Skeletal muscle cell (primary cell): ENCODE measurements around the gene CORIN.

Experiments used
- DNase-seq: peaks from one replicate; pipeline ENCODE4 v3.0.0-alpha.2; 2010; ENCODE audit warnings: low read depth
- H3K4me3 ChIP-seq: 2 replicates; pipeline ENCODE4 v1.5.1; 2011; ENCODE audit warnings: low read depth, mild to moderate bottlenecking, control low read depth, low read length, moderate library complexity

CORIN gene

DNA sequence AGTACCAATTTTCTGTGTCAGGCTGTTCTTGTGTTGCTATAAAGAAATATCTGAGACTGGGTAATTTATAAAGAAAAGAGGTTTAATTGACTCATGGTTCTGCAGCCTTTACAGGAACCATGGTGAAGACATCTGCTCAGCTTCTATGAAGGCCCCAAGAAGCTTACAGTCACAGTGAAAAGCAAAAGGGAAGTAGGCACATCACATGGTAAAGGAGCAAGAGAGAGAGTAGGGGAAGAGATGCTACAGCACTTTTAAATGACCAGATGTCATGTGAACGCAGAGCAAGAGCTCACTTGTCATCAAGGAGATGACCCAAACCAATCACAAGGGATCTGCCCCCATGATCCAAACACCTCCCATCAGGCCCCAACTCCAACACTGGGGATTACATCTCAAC, 178.5 kb downstream of the CORIN start:
- no peak overlapping the region for H3K4me3 ChIP-seq
- DNase-seq = no peak

DNA sequence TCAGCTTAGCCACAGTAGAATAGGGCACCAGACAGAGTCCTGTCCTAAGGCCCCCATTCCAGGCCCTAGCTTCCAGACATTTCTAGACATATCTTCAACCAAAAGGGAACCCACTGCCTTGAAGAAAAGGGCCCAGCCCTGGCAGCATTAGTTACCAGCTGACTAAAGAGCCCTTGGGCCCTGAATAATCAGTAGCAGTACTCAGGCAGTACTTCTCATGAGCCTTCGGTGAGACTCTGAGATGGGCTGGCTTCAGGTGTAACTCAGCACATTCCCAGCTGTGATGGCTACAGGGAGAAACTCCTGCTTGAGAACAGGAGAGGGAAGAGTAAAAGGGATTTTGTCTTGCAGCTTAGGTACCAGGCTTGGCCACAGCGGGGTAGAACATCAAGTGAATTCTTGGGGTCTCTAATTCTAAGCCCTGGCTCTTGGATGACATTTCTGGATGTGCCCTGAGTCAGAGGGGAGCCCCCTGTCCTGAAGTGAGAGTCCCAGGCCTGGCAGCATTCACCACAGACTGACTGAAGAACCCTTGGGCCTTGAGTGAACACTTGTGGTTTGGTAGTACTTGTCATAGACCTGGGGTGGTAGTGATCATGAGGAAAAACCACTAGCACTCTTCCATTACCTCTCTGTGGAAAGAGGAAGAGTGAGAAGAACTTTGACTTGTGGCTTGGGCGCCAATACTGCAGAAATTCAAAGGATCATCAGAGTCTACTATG, 182.7 kb downstream of the CORIN start:
- DNase-seq = no peak

DNA sequence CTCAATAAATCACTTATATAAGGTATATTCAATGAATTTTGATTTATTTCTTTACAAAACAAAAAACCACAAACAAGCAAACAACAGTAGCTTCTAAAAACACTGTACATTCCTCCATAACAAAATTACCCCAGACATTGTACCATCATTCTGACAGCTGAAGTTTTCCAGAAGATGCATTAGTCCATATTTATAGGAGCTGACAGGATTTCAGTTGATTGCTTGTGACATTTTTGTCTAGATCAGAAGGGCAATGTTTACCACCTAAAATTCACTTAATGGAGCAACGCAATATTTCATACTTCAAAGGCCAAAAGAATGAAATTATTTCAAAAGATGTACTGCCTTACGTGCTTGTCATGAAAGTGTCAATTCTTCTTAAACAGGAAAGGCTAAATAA, 185.8 kb downstream of the CORIN start:
- no peak for DNase-seq
- H3K4me3 ChIP-seq = no peak overlapping the region

More for the DNA sequence above, 182.7 kb downstream of the CORIN start:
- H3K4me3 ChIP-seq = no peak overlapping the region

DNA sequence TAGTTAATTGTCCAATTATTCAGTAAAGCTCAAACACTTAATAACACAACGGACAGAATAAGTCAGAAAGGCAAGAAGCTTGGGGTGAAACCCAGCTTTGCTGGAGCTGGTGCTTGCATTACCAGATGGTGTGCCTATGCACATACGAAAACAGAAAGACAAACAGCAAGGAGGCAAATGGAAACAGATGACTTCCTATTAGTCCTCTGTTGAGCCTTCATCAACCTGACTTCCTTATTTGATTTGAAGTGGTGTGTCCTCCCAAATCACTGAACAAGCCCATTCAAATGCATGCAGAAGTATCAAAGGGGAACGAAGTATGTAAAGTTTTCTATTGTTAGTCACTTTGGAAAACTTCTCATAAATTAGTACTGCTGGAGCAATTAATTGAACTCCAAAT, 186.6 kb downstream of the CORIN start:
- no peak overlapping the region for H3K4me3 ChIP-seq
- DNase-seq = no peak

DNA sequence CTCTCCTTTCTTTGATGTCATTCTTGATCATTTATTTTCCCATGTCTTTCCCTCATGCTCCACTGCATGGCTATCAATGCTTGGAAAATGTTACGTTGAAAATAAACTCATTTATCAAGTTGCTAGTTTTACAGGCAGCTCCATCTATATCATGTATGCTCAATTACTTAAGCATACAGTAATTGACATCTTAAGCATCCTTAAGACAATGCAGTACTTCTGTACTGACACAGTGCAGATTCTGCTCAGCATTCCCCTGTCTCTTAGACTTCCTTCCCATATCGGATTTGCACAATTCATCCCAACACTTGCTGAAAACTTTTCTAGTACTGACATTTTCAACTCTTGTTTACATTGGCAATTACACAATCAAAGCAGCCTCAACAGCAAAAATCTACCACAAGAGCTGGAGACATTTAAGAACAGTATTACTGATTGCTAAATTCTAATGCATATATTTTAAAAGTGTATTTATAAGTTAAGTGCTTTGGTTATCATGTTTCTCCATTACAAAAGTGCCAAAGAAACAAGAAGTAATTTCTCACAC, 187.2 kb downstream of the CORIN start:
- DNase-seq = peak; percentile 52
- H3K4me3 ChIP-seq = no peak overlapping the region

DNA sequence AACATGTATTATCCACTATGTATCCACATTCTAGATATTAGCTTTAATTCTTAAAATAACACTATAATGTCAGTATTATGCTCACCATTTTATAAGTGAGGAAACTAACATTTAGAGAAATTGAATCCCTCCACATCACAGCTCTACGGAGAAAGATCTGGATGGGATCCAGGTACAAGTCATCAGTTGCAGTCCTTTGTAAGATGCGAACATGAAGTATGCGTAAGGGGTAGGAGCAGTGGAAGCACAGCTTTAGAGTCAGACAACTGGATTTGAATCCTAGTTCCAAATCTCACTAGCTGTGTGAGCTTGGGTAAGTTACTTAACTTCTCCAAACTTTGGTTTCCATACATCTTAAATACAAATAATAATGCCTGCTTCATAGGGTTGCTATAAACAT, 190.3 kb downstream of the CORIN start:
- H3K4me3 ChIP-seq = no peak overlapping the region
- no peak for DNase-seq

DNA sequence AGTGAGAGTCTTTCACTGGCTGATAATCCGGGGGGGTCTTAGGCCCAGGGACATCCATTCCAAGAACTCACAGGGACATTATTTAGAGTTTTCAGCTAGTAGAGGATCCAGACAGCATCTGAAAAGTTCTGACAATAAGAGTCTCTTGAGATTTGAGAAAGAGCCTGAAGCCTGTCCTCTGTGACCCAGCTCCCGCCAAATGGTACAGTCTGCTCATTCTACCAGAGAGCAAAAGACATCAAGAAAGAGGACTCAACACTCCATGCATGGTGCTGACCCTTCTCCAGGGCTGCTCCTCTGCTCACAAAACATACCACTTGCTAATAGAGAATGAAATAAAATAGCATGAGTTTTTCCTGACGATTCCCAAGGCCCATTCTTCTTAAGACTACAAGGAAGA, 190.8 kb downstream of the CORIN start:
- DNase-seq = no peak
- H3K4me3 ChIP-seq = no peak overlapping the region

DNA sequence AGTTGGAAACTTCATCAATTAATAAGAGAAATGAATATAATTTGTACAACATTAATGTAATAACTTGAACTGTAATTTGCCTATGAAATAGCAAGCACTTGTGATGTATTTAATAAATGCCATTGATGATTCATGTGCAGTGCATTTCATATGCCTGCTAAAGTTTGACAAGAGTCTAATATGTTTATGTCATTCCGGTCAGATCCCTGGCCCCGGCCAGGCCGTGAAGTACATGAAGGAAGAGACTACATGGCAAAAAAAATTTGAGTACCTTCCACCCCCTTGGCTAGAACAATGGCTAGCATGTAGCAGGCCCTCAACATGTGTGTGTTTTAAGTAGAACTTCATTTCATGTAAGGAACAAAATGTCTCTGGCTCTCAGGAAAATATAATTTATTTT, 191.5 kb downstream of the CORIN start:
- H3K4me3 ChIP-seq = no peak overlapping the region
- no peak for DNase-seq

DNA sequence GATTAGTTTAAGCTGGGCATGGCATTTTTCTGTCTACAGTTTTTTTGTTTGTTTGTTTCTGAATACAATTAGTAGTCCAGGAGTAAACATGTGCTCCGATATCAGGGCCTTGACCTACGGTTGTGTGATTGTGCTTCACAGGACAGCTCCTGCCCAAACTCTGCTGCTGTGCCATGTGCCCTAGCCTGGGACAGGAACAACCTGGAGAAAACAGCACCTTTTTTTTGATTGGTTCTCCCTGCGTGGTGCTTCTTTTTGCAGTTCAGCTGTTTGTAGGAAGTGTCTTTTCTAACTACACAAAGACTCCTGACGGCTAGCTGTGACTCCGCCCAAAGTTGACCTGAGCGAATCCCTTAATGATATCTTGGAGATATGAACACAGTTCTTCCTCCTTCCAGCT, 194.0 kb downstream of the CORIN start:
- no peak for DNase-seq
- no peak overlapping the region for H3K4me3 ChIP-seq

DNA sequence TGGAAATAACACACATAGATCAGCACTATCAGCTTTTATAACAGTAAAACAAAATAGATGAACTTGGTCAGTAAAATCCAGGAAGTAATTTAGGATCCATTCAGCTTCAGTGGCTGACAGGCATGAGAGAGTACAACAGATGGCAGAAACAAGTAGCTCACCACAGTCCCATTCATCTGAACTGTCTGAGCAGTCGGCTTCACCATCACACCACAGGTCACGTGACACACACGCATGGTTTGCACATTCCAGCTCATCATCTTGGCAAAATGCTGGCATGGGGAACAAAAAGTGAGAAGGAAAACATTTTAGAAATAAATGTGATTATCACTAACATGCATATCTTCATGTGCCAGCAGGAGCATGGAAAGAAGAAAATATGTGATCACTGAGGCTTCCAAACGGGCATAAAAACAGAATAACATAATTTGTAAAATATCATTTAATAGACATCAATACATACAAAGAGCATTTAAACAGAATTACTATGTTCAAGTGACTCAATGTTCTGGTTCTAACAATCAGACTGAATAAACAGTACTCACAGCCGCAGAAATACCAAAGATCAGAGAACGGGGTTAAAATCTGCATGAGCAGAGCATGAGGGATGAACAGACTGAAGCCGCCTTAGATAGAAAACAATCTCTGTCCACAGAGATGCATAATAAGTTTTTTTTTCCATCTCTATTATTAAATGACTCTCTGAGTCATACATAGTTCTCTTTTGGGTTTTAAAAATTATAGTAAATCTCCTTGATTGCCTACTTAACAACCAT, 194.7 kb downstream of the CORIN start:
- H3K4me3 ChIP-seq = no peak overlapping the region
- peak; percentile 66 for DNase-seq

DNA sequence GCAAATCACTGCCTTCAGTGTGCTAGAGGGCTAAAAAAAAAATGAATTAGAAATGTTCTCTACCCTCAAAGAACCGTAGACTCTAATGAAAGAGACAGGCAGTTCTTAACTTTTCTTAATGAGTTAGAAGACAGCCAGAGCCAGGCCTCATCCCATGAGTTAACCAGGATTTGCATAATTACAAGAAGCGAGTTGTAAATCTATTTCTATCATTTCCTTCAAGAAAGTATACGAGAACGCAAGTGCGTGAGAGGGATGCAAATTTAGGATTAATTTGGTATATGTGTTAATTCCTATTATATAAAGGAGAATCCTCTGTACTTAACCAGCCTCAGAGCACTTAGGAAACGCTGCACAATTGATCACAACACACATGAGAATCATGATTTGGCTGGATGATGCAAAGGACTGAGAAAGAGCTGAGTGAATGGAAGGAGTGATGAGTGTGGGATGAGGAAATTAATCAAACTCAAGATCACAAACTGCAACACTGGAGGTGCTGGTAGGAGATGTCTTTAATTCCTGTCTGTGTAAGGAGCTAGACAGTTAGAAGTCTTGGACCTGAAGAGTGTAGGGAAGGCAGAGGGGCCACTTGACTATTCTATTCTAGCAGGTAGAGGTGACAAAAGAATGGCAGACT, 195.6 kb downstream of the CORIN start:
- no peak for DNase-seq
- no peak overlapping the region for H3K4me3 ChIP-seq

DNA sequence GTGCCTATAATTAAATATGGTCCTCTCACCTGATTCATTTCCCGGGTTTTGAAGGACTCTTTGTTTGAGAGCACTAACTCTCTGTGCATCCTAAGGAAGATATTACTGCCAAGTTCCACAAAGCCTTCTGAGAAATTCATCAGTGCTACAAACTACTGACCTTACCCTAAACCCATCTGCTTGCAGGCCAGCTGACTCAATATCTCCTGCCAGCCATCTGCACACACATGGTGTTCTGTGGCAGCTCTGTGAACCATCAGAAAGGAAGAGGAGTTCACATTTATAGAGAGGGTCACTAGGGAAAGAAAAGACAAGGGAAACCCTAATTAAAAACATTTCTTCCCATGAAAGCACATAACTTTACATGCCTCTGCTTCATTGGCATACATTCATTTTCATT, 196.1 kb downstream of the CORIN start:
- DNase-seq = peak; percentile 64
- no peak overlapping the region for H3K4me3 ChIP-seq

DNA sequence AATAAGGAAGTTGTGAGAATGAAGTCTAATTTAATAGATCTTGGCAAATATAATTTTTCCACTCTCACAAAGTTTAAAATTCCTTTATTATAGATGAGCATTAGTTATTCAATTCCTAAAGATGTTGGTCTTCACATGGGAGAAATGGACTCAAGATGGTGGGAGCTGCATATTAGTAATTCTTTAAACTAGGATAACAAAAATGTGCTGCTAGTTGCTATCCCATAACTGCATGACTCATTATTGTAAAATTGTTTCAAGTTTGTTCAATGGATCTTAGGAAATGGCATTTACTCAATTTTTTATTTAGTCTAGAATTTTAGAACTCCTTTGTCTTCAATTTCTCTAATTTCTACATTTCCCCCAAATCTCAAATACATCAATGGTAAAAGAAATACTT, 197.0 kb downstream of the CORIN start:
- DNase-seq = no peak
- no peak overlapping the region for H3K4me3 ChIP-seq

DNA sequence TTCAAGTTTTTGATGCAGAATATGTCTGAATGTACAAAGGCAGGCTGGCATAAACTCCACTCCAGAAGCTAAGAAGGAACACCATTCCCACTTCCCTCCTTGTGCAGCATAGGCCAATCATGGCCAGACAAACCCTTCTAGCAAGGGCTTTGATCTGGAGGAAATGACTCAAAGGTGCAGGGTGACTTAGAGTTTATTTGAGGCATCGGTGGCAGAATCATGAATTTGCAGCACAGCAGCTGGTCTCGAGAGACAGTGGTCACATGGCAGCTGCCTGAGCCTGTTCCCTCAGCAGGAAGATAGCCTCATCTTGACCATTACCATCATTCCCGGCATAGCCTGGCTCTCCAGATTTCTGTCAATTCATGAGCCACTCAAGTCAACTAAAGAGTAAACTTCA, 198.3 kb downstream of the CORIN start:
- no peak overlapping the region for H3K4me3 ChIP-seq
- DNase-seq = no peak

DNA sequence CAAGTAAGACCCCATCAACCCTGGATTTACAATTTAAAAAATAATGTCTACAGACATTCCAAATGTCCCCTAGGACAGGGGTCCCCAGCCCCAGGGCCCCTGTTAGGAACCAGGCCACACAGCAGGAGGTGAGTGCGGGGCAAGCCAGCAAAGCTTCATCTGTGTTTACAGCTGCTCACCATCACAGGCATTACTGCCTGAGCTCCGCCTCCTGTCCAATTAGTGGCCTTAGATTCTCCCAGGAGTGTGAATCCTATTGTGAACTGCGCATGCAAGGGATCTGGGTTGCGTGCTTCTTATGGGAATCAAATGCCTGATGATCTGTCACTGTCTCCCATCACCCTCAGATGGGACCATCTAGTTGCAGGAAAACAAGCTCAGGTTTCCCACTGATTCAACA, 206.7 kb downstream of the CORIN start:
- H3K4me3 ChIP-seq = no peak overlapping the region
- no peak for DNase-seq

DNA sequence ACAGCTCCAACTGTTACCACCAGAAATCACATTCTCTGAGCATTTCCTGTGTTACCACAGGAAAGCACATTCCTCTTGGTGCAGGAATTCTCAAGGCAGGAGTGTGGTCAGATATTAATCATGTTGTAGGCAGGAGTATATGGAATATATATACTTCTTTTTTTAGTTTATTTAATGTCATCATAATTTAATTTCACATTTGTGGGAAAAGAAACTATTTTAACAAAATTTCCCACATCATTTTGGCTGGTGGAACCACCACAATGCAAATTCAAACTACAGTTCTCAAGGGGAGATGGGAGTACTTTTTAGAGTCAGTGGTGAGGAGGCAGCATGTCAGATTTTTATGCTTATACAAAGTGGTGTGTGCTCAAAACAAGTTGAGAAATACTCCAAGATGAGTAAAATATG, 213.8 kb downstream of the CORIN start:
- no peak for DNase-seq
- no peak overlapping the region for H3K4me3 ChIP-seq

DNA sequence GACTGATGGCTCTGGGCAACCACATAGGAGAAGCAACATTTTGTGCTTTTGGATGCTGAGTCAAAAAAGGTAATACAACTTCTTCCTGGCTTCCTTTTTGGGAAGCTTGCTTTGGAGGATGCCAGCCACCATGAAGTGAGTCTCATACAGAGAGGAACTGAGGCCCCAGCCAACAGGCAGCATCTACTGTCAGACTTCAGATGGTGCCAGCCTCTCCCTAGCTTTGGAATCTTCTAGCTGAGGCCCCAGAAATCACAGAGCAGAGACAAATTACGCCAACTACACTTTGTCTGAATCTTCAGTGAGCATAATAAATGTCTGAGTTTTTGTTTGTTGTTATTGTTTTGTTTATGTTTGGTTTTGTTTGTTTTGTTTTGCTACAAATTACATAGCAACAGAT, 216.7 kb downstream of the CORIN start:
- no peak overlapping the region for H3K4me3 ChIP-seq
- DNase-seq = no peak

DNA sequence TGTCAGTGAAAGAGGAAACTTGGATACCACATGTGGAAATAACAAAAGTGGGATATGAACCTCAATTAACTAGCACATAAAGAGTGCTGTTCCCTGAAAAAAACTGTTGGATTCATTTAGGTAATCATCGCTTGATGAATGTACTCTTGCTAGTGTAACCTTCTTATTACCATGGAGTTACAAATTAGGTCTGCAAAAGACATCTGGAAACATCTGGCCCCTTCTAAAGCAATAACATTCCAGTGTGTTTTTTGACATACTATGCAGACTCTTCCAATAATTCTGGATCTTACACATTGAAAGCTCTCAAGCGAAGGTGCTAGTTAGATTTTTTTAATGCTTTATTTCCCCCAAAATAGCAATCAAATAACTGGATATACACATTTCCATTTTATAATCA, 218.2 kb downstream of the CORIN start:
- no peak for DNase-seq
- H3K4me3 ChIP-seq = no peak overlapping the region

DNA sequence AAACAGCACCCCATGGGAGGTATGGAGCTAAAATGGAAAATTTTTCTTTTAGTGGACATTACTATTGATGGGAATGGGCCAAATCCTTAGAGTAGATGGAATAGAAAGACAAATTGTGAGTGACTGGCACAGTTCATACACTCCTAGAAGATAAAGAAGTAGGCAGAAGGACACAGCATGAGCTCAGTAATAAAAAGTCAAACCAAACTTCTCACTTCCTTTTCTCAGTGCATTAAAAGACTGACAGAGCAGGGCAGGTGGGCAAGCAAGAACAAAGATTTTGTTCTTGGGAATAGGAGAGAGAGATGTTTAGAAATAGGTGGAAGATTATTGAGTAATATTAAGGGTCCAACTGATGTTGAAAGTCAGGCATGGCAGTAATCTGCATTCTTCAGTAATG, 220.3 kb downstream of the CORIN start:
- DNase-seq = no peak
- no peak overlapping the region for H3K4me3 ChIP-seq

DNA sequence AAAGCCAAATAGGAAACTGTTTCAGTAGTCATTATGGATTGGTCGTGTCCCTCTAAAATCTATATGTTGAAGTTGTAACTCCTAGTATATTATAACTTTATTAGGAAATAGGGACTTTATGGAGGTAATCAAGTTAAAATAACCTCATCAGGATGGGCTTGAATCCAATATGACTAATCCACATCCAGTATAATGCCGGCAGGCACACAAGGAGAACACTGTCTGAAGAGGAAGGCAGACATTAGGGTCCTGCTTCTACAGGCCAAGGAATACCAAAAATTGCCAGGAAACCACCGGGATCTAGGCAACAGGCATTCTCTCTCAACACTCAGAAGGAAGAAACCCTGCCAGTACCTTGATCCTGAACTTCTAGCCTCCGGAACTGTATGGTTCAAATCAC, 222.5 kb downstream of the CORIN start:
- H3K4me3 ChIP-seq = no peak overlapping the region
- no peak for DNase-seq
